ENCODE data around the gene TMPRSS4. TPM values are rescaled to one million over a fixed set of nuclear protein-coding genes. Genes with fewer than 3 reads are reported as not detected.

Gene TMPRSS4
- total and polyA plus RNA-seq, 4 donors = 0.96 to 6.5 TPM; not detected in 2

DNA sequence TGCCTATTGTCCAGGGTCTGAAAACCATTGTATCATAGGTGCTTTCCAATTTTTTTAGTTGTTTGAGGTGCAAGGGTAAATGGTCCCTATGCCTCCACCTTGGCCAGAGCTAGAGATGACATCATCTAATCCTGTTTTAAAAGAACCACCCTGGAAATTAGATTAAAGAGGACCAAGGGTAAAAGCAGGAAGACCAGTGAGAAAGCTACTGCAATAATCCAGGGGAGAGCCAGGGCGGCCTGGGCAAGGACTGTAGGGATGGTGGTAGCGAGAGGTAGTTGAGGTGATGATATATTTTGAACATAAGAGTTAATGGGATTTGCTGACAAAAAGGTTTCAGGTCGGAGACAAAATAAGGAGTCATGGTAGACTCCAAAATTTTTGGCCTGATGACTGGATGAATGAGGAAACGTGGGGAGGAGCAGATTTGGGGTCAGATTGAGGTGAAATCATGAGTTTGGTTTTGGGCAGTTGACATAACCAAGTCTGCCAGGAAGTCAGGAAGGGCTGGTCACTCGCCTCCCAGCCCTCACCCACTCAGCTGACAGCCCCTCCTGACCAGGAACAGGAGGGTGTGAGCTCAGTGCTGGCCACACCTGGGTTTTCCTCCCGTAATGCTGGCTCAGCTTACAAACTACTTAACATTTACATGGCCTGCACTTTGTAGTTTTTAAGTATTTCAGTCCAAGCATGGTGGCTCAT is 52.7 kb downstream of the TMPRSS4 start:
- Histone ChIP-seq H3K4me3 (ENCODE audit: low read length in 2 of 2) (no peak overlapping the region), H3K9me3 (ENCODE audit: control insufficient read depth, low read length) (peaks cover 1% of the 10 kb centered on the region), H3K4me1 (ENCODE audit: control insufficient read depth in 1 of 2, insufficient read depth in 2 of 2, low read length in 2 of 2) (no peaks in the 10 kb centered on the region), H3K27ac (ENCODE audit: low read depth in 1 of 2, low read length in 2 of 2) (no peak overlapping the region), H3K36me3 (ENCODE audit: control insufficient read depth in 1 of 2, insufficient read depth in 2 of 2, low read length in 1 of 2) (no peaks in the 10 kb centered on the region), H3K27me3 (ENCODE audit: control insufficient read depth in 1 of 2, insufficient read depth in 2 of 2, low read length in 1 of 2) (no peaks in the 10 kb centered on the region)
- DNase-seq (peak in 1 of 2 donors; percentile 50), ATAC-seq (ENCODE audit: low FRiP score) (peak; percentile 36)
- WGBS, 2 donors = 78 to 81% methylated on average over 6 of the region's 6 CpGs
- intact Hi-C loops (cut with DNase I) = no loop called here

DNA sequence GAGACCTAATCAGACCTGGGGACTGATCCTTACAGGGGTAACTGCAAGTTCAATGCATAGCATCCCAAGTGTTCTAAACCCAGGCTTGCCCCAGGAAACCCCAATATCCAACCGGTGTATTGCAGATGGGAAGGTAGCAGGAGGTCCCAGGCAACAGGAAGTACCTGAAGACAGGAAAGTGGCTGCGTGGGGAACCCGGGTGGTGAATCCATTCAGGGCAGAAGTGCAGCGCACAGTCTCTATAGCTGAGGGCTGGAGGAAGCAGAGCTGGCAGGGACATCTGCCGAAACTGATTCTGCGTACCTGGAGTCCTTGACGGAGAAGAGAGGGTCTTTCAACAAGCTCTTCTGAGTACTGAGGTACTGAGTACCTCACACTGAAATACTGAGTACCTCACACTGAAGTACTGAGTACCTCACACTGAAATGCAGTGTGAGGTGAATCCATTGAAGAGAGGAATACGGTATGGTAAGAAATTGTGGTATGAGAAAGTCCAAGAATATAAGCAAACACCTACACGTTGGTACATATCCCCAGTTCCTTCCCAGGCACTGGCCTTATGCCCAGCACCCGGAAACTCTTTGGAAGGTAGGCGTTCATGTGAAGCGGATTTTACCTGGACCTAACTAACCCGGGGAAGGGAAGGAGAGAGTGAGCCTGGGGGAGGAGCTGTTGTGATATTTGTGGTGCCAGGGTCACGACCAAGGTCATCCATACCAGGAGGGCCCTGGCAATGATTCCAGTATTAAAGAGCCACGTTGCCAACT is 55.7 kb downstream of the TMPRSS4 start:
- ATAC-seq (ENCODE audit: low FRiP score) (no peak), DNase-seq (peak in 1 of 2 donors; percentile 13)
- no peak overlapping the region for H3K4me3 ChIP-seq (ENCODE audit: low read length in 2 of 2)
- intact Hi-C loops (cut with DNase I) = no loop called here
- 79 to 84% methylated on average over 15 of the region's 15 CpGs for WGBS, 2 donors
- H3K27me3 ChIP-seq (ENCODE audit: control insufficient read depth in 1 of 2, insufficient read depth in 2 of 2, low read length in 1 of 2) = no peaks in the 10 kb centered on the region
- H3K9me3 ChIP-seq (ENCODE audit: control insufficient read depth, low read length) = no peaks in the 10 kb centered on the region
- H3K36me3 ChIP-seq (ENCODE audit: control insufficient read depth in 1 of 2, insufficient read depth in 2 of 2, low read length in 1 of 2) = no peaks in the 10 kb centered on the region
- no peaks in the 10 kb centered on the region for H3K4me1 ChIP-seq (ENCODE audit: control insufficient read depth in 1 of 2, insufficient read depth in 2 of 2, low read length in 2 of 2)
- no peak overlapping the region for H3K27ac ChIP-seq (ENCODE audit: low read depth in 1 of 2, low read length in 2 of 2)

DNA sequence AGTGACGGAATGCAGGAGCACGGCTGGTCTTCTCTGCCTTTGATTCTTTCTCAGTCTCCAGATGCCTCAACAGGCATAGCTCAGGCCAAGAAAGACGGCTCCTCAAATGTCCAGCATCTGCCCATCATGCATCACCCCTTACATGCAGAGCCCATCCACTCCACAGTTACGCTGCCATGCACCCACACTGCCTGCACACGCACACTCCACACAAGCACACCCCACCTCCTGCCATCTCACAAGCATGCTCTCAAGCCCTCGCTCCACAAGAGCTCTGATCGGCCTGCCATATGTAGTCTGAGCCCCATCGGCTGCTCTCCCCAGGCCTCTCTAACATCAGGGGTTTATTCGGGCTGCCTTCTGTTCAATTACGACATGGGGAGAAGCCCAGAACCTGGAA is 56.9 kb downstream of the TMPRSS4 start:
- Histone ChIP-seq H3K4me3 (ENCODE audit: low read length in 2 of 2) (no peak overlapping the region), H3K4me1 (ENCODE audit: control insufficient read depth in 1 of 2, insufficient read depth in 2 of 2, low read length in 2 of 2) (no peaks in the 10 kb centered on the region), H3K9me3 (ENCODE audit: control insufficient read depth, low read length) (no peaks in the 10 kb centered on the region), H3K27ac (ENCODE audit: low read depth in 1 of 2, low read length in 2 of 2) (no peak overlapping the region), H3K27me3 (ENCODE audit: control insufficient read depth in 1 of 2, insufficient read depth in 2 of 2, low read length in 1 of 2) (no peaks in the 10 kb centered on the region), H3K36me3 (ENCODE audit: control insufficient read depth in 1 of 2, insufficient read depth in 2 of 2, low read length in 1 of 2) (no peaks in the 10 kb centered on the region)
- no peak for ATAC-seq (ENCODE audit: low FRiP score)
- DNase-seq = no peak
- WGBS, 2 donors = 78 to 81% methylated on average over 10 of the region's 10 CpGs
- intact Hi-C loops (cut with DNase I) = no loop called here

DNA sequence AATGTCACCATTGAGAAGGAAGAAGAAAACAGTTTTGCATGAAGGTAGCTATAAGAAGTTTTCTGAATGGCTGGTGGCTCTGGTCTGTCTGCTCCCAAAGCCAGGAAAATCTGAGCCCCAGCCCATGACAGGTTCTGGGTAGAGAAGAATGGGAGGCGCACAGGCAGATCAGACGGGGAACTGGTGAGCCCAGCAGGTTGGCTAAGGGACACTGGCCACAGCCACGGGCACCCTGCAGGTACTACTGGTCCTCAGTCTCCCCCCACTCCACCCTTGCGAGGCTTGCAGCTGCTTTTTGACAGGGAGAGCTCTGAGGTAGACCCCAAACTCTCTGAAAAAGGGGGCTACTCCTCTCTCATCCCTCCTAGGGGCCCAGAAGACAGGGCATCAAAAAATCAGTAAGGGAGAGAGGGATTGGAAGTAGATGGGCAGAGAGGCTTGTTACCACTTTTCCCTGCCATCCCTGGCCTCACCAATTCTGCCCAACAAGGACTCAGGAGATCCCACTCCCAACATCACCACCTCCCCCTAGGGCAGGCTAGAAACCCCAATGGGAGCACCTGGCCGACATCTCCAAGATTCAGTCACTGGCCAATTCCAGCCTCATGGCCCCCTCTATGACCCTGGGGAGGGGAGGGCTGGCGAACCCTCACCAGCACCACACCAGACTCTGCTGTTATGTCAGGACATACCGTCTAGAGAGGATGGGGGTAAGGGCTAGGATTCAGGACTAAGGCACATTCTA is 58.3 kb downstream of the TMPRSS4 start:
- WGBS, 2 donors = 65 to 70% methylated on average over 7 of the region's 7 CpGs
- ATAC-seq (ENCODE audit: low FRiP score) (no peak), DNase-seq (no peak)
- Histone ChIP-seq H3K27ac (ENCODE audit: low read depth in 1 of 2, low read length in 2 of 2) (no peak overlapping the region), H3K4me1 (ENCODE audit: control insufficient read depth in 1 of 2, insufficient read depth in 2 of 2, low read length in 2 of 2) (no peaks in the 10 kb centered on the region), H3K36me3 (ENCODE audit: control insufficient read depth in 1 of 2, insufficient read depth in 2 of 2, low read length in 1 of 2) (no peaks in the 10 kb centered on the region), H3K9me3 (ENCODE audit: control insufficient read depth, low read length) (no peaks in the 10 kb centered on the region), H3K4me3 (ENCODE audit: low read length in 2 of 2) (no peak overlapping the region), H3K27me3 (ENCODE audit: control insufficient read depth in 1 of 2, insufficient read depth in 2 of 2, low read length in 1 of 2) (no peaks in the 10 kb centered on the region)
- intact Hi-C loops (cut with DNase I) = no loop called here

DNA sequence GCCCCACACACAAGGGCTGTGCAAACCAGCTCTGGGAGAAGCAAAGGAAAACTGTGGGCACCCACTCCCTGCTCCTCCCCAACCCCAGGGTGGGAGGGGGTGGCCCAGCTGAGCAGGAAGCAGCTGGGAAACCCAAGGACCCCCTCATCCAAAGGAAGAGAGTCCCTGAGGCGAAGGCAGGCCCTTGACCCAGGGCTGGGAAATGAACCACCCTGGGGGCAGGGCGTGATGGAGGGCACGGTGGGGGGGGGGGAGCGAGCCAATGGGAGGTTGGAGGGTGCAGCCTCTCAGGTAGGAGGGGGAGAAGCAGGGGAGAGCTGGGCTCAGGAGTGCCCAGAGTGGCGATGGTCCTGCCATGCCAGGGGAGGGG is 58.9 kb downstream of the TMPRSS4 start:
- no peak overlapping the region for H3K27ac ChIP-seq (ENCODE audit: low read depth in 1 of 2, low read length in 2 of 2)
- H3K4me3 ChIP-seq (ENCODE audit: low read length in 2 of 2) = no peak overlapping the region
- DNase-seq (no peak), ATAC-seq (ENCODE audit: low FRiP score) (no peak)
- WGBS, 2 donors = 70 to 78% methylated on average over 5 of the region's 5 CpGs
- no peaks in the 10 kb centered on the region for H3K27me3 ChIP-seq (ENCODE audit: control insufficient read depth in 1 of 2, insufficient read depth in 2 of 2, low read length in 1 of 2)
- intact Hi-C loops (cut with DNase I) = no loop called here
- H3K9me3 ChIP-seq (ENCODE audit: control insufficient read depth, low read length) = no peaks in the 10 kb centered on the region
- H3K4me1 ChIP-seq (ENCODE audit: control insufficient read depth in 1 of 2, insufficient read depth in 2 of 2, low read length in 2 of 2) = no peaks in the 10 kb centered on the region
- no peaks in the 10 kb centered on the region for H3K36me3 ChIP-seq (ENCODE audit: control insufficient read depth in 1 of 2, insufficient read depth in 2 of 2, low read length in 1 of 2)

DNA sequence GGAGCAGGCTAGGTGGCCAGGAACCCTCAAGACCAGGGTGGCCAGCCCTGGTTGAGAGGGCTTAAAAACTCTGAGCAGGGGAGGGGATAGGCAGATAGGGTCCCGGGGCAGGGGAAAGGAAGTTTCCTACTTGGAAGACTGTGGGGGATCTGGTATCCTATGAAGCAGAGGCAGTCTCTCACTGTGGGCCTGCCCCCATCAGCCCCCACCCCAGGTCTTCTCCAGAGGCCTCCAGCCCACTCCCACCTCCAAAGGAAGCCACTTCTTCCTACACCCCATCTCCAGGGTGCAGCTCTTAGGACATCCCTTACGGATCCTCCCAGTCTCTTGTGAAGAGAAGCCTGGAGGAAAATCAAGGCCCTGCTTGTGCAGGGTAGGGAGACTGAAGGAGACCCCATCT is 59.5 kb downstream of the TMPRSS4 start:
- Histone ChIP-seq H3K4me1 (ENCODE audit: control insufficient read depth in 1 of 2, insufficient read depth in 2 of 2, low read length in 2 of 2) (no peaks in the 10 kb centered on the region), H3K27me3 (ENCODE audit: control insufficient read depth in 1 of 2, insufficient read depth in 2 of 2, low read length in 1 of 2) (no peaks in the 10 kb centered on the region), H3K27ac (ENCODE audit: low read depth in 1 of 2, low read length in 2 of 2) (no peak overlapping the region), H3K36me3 (ENCODE audit: control insufficient read depth in 1 of 2, insufficient read depth in 2 of 2, low read length in 1 of 2) (no peaks in the 10 kb centered on the region), H3K9me3 (ENCODE audit: control insufficient read depth, low read length) (no peaks in the 10 kb centered on the region), H3K4me3 (ENCODE audit: low read length in 2 of 2) (no peak overlapping the region)
- 74 to 75% methylated on average over 2 of the region's 2 CpGs for WGBS, 2 donors
- ATAC-seq (ENCODE audit: low FRiP score) (no peak), DNase-seq (no peak)
- intact Hi-C loops (cut with DNase I) = no loop called here

DNA sequence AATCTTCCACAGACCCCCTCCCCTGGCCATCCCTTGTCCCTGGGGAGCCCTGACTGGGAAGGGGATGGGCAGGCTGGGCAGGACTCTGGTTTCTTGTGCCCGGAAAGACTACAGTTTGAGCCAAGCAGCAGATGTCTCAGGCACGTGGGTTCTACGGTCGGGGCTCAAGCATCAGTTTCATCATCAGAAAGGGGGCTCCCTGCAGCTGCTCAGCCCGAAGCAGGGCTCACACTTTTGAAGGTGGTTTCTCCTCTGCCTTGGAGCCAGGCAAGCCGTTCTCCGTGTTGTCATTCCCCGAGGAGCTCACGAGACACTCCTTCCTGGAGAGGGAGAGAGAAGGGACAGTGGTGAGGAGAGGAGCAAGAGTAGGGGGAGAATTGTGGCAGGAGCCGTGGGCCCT is 59.9 kb downstream of the TMPRSS4 start:
- intact Hi-C loops (cut with DNase I) = no loop called here
- no peak for ATAC-seq (ENCODE audit: low FRiP score)
- no peaks in the 10 kb centered on the region for H3K9me3 ChIP-seq (ENCODE audit: control insufficient read depth, low read length)
- no peaks in the 10 kb centered on the region for H3K27me3 ChIP-seq (ENCODE audit: control insufficient read depth in 1 of 2, insufficient read depth in 2 of 2, low read length in 1 of 2)
- WGBS, 2 donors = 57 to 58% methylated on average over 10 of the region's 10 CpGs
- DNase-seq = peak in 1 of 2 donors; percentile 30
- no peak overlapping the region for H3K27ac ChIP-seq (ENCODE audit: low read depth in 1 of 2, low read length in 2 of 2)
- H3K36me3 ChIP-seq (ENCODE audit: control insufficient read depth in 1 of 2, insufficient read depth in 2 of 2, low read length in 1 of 2) = no peaks in the 10 kb centered on the region
- no peak overlapping the region for H3K4me3 ChIP-seq (ENCODE audit: low read length in 2 of 2)
- H3K4me1 ChIP-seq (ENCODE audit: control insufficient read depth in 1 of 2, insufficient read depth in 2 of 2, low read length in 2 of 2) = no peaks in the 10 kb centered on the region

DNA sequence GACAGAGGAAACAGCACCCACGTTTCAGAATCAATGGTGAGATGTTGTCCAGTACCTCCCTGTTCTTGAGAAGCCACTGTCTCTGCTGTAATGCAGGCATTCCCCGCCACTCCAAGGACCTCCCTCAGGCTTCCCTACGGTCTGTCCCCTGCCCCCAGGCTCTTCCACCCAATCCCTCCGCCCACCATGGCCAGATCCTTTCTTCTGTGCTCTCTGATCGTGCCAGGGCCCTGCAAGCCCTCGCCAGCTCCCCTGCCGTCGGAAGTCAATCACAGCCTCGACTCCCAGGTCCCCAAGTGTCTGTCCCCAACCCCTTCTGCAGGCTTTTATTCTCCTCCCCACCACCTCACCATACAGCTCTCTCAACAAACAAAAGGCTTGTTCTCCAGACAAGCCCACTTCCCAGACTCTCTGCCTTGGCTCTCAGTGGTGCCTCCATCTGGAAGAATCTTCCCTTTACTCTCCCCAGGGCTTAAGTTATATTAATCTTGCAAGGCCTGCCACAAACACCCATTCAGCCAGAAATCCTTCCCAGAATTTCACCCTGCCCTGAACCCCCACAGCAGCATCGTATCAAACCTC is 62.1 kb downstream of the TMPRSS4 start:
- H3K27ac ChIP-seq (ENCODE audit: low read depth in 1 of 2, low read length in 2 of 2) = no peak overlapping the region
- no peaks in the 10 kb centered on the region for H3K36me3 ChIP-seq (ENCODE audit: control insufficient read depth in 1 of 2, insufficient read depth in 2 of 2, low read length in 1 of 2)
- no peak for ATAC-seq (ENCODE audit: low FRiP score)
- no peaks in the 10 kb centered on the region for H3K27me3 ChIP-seq (ENCODE audit: control insufficient read depth in 1 of 2, insufficient read depth in 2 of 2, low read length in 1 of 2)
- H3K4me3 ChIP-seq (ENCODE audit: low read length in 2 of 2) = no peak overlapping the region
- DNase-seq = peak in 1 of 2 donors; percentile 23
- intact Hi-C loops (cut with DNase I) = no loop called here
- H3K4me1 ChIP-seq (ENCODE audit: control insufficient read depth in 1 of 2, insufficient read depth in 2 of 2, low read length in 2 of 2) = no peaks in the 10 kb centered on the region
- no peaks in the 10 kb centered on the region for H3K9me3 ChIP-seq (ENCODE audit: control insufficient read depth, low read length)
- 35 to 42% methylated on average over 7 to 10 of the region's 10 CpGs for WGBS, 2 donors

All from aorta (tissue), 5 donors.